HG03175 (cell line): ENCODE data around the gene KRTAP12-3.
"Not testable (repeated sequence)": the region's sequence is repeated elsewhere in the genome, so short reads cannot be mapped to it uniquely, and the experiment has no call there.

Source experiments
- ATAC-seq: cut with Tn5 transposase; IDR thresholded peaks from one replicate; pipeline ENCODE4 v1.9.1; 2021; ENCODE audit warnings: mild to moderate bottlenecking, moderate library complexity; ENCODE audit not compliant: unreplicated experiment

The KRTAP12-3 gene

DNA sequence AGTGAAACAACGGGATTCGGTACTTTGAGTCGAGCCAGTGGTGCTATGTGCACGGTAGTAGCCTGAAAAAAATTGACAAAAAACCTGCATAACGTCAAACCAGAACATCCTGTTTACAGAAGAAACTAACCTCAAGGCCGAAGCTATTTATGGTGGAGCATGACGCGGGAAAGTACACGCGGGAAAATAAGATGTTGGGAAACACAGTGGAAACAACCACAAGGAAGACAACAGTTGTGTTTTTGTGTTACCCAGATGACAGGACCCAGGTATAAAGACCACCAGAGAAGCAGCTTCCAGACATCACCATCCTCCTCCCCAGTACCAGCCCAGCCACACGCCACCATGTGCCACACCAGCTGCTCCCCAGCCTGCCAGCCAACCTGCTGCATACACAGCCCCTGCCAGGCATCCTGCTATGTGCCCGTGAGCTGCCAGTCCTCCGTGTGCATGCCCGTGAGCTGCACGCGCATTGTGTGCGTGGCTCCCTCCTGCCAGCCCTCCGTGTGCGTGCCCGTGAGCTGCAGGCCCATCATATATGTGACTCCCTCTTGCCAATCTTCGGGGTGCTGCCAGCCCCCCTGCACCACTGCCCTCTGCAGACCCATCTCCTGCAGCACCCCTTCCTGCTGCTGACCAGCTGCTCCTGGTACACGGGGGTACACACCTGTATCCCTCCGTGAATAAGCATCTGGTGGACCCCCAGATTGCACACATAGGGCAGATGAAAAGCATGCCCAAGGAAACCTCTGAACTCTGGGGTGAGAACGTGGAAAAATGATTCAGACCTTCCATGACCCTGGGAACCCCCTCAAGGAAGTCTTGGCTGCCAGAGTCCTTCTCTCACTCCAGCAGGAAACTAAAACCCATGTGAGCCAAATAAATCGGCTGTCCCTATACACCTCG is at the start of gene KRTAP12-3:
KRTAP12-3 (plus strand) TSS at position 298 of the 906 bp plus-strand sequence; CDS start at position 346, 48 bp downstream.
- ATAC-seq: no peak

DNA sequence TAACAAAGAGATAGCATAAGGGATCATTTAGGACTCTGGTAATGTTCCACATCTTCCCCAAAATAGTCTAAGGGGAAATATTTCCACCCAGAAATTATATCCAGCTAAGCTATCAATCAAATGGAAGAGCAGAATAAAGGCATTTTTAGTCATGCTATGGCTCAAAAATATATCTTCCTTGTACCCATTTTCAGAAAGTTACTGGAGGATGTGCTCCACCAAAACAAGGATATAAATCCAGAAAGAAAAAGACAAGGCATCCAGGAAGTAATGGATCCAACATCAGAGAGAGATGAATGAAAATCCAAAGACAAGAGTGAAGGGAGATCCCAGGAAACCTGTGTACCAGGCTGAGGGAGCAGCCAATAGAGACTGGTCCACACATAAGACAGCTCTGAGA is 48.5 kb upstream of the KRTAP12-3 start:
- no peak for ATAC-seq

- not testable (repeated sequence) for ATAC-seq
Measured at GRCh38 chr21:44610157-44610843, 47.4 kb upstream of the KRTAP12-3 start.

GRCh38 chr21:44611551-44611950 is 46.2 kb upstream of the KRTAP12-3 start:
- no peak for ATAC-seq

DNA sequence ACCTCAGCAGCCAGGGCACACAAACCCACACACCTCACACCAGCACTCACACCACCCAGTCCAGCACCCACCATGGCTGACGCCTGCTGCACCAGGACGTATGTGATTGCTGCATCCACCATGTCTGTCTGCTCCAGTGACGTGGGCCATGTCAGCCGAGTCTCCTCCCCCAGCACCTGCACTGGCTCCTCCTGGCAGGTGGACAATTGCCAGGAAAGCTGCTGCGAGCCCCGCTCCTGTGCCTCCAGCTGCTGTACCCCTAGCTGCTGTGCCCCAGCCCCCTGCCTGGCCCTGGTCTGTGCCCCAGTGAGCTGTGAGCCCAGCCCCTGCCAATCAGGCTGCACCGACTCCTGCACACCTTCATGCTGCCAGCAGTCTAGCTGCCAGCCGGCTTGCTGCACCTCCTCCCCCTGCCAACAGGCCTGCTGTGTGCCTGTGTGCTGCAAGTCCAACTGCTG is 45.7 kb upstream of the KRTAP12-3 start, which contains the start of gene KRTAP10-8:
KRTAP10-8 (plus strand) TSS at position 51 of the 458 bp plus-strand sequence; CDS start at position 73, 22 bp downstream.
- no peak for ATAC-seq

DNA sequence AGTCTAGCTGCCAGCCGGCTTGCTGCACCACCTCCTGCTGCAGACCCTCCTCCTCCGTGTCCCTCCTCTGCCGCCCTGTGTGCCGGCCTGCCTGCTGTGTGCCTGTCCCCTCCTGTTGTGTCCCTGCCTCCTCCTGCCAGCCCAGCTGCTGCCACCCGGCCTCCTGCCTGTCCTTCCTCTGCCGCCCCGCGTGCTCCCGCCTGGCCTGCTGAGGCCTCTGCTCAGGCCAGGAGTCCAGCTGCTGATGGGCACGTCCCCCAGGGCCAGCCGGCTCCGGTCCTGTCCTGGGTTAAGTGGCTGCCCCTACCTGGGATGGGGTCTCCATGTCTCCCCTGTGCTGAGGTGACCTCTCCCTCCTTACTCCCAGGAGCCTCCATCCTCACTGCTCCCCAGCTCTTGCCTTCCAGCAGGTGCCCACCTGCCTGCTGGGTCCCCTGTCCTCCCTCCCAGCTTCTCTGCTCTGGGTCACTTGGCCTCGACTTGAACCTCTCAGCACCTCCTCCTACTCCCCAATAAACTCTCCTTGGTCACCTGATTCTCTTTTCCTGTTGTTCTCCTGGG is 45.0 kb upstream of the KRTAP12-3 start:
- no peak for ATAC-seq

DNA sequence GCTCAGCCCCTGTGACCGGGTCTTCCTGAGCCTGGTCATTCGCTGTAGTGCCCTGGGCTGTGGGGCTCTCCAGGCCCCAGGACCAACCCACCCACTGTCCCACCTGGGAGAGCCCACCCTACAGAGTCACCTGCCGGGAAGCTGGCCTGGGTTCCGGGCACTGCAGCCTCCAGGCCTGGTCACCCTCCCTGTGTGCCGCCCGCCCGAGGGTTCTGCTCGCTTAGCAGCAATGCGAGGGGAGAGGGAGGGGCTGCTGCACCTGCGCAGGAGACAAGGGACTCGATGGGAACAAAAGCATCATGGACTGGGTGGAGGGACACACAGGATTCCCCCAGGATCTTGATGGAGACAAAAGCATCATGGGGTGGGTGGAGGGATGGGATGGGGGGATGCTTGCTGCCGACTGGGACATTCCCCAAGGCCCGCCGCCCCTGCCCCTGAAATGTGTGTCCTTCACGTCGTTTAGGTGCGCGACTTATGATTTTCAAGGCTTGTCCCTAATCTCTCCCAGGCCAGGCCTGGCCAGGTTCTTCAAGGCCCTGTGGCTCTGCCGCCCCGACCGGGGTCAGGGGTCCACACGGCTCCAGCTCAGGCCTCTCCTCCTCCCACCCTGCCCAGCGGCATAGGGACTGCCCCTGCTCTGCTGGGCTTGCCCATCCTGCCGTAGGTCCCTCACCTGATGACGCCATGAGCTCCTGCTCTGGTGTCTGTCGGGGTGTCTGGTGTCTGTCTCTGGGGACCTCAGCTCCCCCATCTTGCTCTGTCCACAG is 44.2 kb upstream of the KRTAP12-3 start:
- no peak for ATAC-seq

DNA sequence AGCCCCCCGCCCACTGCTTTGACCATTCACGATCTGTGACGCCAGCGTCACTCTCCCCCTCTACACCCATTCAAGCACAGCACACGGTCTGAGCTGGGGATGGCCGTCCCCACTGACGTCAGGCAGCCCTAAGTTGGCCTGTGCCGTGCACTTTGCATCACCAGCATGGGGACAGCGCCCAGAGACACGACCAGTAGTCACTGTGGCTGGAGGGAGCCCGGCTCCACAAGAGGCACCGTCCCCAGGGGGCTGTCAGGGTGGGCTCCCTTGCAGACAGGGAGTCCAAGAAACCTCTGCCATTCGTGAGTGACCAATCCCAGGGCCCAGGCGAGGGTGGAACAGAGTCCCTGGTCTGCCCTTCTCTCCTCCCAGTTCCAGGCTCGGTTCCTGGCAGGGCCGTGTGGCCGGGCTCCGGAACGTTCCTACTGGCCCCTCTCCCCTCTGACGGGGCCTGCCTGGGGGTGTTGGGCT is 43.5 kb upstream of the KRTAP12-3 start:
- ATAC-seq: no peak

DNA sequence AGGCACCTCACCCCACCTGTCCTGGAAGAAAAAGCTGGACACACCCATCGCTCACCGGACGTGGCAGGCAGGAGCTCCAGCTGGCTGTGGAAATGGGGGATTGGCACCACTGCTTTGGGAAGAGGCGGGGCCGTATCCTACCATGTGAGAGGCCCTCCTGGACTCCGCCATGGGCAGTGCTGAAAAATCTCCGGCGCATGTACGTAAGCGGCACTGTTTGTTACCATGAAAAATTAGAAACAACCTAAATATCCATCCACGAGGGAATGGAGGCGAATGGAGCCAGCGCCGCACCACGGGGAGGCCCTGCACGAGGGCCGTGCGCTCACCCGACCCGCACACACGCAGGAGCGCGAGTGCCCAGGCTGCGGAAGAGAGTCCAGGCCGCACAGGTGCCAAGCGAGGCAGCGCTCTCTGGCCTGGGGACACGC is 42.8 kb upstream of the KRTAP12-3 start:
- ATAC-seq: no peak

DNA sequence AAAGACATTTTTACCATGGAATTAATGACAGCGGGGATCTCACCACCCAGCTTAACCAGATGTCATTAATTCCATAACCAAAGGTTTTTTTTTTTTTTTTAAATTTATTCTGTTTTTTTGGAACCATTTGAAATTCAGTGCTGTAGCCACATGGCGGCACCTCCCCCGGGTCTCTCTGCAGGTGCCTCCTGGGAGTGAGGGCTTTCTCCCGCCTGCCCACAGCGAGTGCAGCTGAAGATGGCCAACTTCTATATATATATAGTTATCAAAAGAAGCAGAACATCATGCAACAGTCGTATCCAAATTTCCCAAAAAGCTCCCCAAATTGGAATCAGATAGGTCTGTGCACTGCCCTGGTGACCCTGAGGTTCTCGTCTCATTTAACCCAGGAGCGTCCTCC is 42.3 kb upstream of the KRTAP12-3 start:
- ATAC-seq: no peak

- no peak for ATAC-seq
Measured at GRCh38 chr21:44615911-44616590, 41.7 kb upstream of the KRTAP12-3 start.

- ATAC-seq: no peak
Measured at GRCh38 chr21:44616591-44616926, 41.2 kb upstream of the KRTAP12-3 start.

- no peak for ATAC-seq
Measured at GRCh38 chr21:44617071-44617501, 40.6 kb upstream of the KRTAP12-3 start.

DNA sequence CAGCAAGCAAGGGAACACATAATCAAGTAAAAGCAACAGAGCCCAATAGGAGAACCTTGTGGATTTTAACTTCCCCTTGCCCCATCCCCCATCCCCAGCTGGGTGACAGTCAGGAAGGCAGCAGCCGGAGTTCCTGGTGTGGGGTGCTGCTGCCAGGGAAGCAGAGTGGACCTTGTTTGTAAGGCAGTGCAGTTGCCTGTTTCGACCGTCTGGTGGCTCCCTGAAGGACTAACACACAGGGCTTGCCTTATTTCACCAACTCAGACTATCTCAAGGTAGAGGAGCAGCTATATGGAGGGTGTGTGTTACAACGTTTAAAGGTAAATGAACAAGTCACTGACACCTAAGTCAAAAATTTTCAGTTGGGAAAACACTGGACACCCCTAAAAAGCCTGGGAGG is 39.2 kb upstream of the KRTAP12-3 start:
- ATAC-seq: no peak

DNA sequence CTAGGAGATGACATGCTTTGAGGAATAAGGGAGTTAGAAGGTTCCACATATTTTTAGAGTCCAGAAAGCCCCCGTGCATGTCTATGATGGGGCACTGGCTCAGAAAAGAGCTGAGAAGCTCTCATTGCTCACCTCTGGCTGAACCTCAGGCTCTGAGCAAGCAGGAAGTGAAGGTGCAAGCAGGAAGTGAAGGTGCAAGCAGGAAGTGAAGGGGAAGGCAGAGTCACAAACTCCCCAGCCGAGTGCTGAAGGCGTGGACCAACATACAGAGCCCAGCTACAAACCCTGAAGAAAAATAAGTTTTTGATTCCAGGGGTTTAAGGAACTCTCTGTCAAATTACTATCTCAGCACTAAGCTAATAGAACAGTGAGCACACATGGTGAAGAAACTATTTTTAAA is 38.8 kb upstream of the KRTAP12-3 start:
- ATAC-seq: no peak

DNA sequence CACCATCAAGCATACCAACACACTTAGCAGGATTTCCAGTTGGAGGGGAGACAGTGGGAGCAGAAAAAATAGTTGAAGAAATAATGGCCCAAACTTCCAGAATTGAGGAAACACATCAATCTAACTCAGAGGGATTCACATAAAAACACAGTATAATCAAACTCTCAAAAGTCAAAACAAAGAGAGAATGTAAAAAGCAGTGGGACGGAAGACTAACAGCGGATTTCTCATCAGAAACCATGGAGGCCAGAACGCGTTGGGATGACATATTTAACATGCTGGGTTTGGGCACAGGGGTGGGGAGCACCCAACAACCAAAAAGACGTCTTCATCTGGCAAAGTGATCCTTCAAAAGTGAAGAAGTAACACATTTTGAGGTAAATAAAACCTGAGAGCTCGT is 37.8 kb upstream of the KRTAP12-3 start:
- ATAC-seq: no peak

- no peak for ATAC-seq
Measured at GRCh38 chr21:44623575-44623974, 34.2 kb upstream of the KRTAP12-3 start.

DNA sequence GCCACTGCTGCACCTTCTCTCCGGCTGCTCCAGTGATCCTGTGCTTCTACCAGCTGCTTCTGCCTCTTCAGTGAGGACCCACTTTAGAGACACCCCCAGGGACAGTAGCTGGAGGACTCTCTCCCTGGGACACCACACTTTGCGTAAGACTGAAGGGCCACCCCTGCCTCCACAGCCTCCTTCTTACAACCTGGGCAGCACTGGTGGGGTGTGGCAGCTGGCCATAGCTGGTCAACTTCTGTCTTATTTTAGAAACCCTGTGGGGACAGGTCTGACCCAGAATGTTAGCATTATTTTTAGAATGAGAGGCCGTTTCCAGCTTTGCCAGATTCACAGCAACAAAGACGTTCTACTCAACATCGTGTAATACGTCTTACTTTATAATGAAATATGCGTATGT is 32.0 kb upstream of the KRTAP12-3 start:
- ATAC-seq: no peak

DNA sequence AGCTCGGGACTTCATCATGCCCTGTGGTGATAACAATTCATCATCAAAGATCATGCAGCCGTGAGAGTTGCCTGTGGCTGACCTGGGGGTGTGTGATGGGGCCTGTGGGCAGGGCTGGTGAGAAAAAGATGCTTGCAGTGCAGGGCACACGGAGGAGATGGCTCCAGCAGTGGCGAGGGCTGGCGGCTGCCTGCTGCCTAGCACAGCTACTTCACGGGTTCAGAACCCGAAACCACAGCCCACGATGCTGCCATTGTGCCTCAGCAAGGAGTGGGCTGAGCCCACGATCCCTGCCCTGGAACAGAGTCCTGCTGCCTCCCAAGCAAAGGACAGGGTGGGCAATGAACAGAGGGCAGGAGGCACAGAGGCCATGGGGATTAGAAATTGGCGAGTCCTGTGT is 31.5 kb upstream of the KRTAP12-3 start:
- ATAC-seq: no peak

DNA sequence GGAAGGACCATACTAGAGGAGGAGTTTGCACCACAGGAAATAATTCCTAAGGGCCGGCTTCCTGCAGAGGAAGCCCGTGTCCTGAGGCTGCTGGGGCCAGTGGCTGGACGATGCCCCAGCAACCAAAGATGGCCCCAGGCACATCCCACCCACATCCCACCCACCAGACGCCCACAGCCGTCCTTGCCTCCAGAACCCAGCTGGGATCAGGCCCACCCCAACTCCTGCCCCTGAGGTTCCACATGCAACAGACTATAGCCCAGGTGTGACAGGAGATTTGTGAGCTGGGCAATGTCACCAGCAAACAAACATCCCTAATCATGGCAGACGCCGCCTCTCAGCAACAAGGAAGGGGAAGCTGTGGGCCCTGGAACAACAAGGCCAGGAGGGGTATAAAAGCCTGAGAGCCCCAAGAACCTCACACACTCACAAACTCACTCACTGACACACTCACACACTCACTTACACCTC is 31.0 kb upstream of the KRTAP12-3 start, which contains the start of gene KRTAP10-9:
KRTAP10-9 (plus strand) TSS at position 421 of the 471 bp plus-strand sequence. CDS start 79 bp downstream, outside the sequence.
- no peak for ATAC-seq
